Breast epithelium (tissue), 3 donors: ENCODE results near the gene FECH.

ENCODE experiments used
- CTCF ChIP-seq, 3 donors: fragments of 450-650 bp; IDR thresholded peaks; one replicate each; pipeline ENCODE4 v1.5.1; 2016 to 2017; ENCODE audit warnings: antibody characterized with exemption in 3 of 3, mild to moderate bottlenecking in 3 of 3, moderate library complexity in 3 of 3
- POLR2A ChIP-seq: fragments of 450-650 bp; IDR thresholded peaks from one replicate; pipeline ENCODE4 v1.6.1; 2016; ENCODE audit warnings: antibody characterized with exemption, mild to moderate bottlenecking, moderate library complexity
- POLR2AphosphoS5 ChIP-seq, 3 donors: sonication (generic); formaldehyde crosslinking; IDR thresholded peaks; one replicate each; pipeline ENCODE4 v1.6.1; 2017; ENCODE audit warnings: antibody characterized with exemption in 3 of 3

- TF ChIP-seq CTCF (IDR thresholded peaks at IDR 0.05) (no peak), POLR2A (no peak), POLR2AphosphoS5 (IDR thresholded peaks at IDR 0.05) (no peak)
Observed at GRCh38 chr18:57631697-57632096, 45.2 kb upstream of the FECH start.
